Posterior vena cava (tissue), 2 donors: ENCODE measurements around the gene DCUN1D3. TPM values are rescaled to one million over a fixed set of nuclear protein-coding genes. Genes with fewer than 3 reads are reported as not detected.

Experiments used
- DNase-seq: peaks from one replicate; pipeline ENCODE4 v3.0.0-alpha.2; 2020; ENCODE audit warnings: low spot score
- intact Hi-C, 2 donors: fragments of 100-400 bp; cut with DNase I; formaldehyde crosslinking; loops; one replicate each; pipeline versions ENCODE4 v1.14.1 to v1.14.2; 2022 to 2023
- total RNA-seq, 2 donors: library from RNA; stranded (reverse); fragmentation: NEBNext Ultra II Directional; extraction: Animal tissue kit (Norgen Biotek cat#: 25700); gene quantifications; one replicate each; pipeline ENCODE4 v1.2.1, GENCODE V29; 2021
- donor health status: DM: yes; HTN: yes; CAD: no.
- donor health status: DM: yes; HTN: yes; CAD: no.

Gene DCUN1D3
- total RNA-seq, 2 donors from 2014 or later, result 27.7 to 30.6 TPM

- intact Hi-C loops, result no loop called here
- peak; percentile 83 for DNase-seq
Measured at GRCh38 chr16:20899477-20900298, 470 bp downstream of the DCUN1D3 start.

GRCh38 chr16:20899071-20899470 is 1.1 kb downstream of the DCUN1D3 start:
- no peak for DNase-seq
- intact Hi-C loops, result no loop called here

- DNase-seq, result no peak
- intact Hi-C loops, result no loop called here
Measured at GRCh38 chr16:20897922-20898321, 2.2 kb downstream of the DCUN1D3 start.

- intact Hi-C loops, result no loop called here
- no peak for DNase-seq
Measured at GRCh38 chr16:20897253-20897897, 2.8 kb downstream of the DCUN1D3 start.

GRCh38 chr16:20894388-20894787 is 5.8 kb downstream of the DCUN1D3 start:
- intact Hi-C loops, result no loop called here
- DNase-seq, result no peak

GRCh38 chr16:20889625-20890275 is 10.4 kb downstream of the DCUN1D3 start:
- DNase-seq, result no peak
- intact Hi-C loops, result no loop called here

GRCh38 chr16:20887207-20887606 is 13.0 kb downstream of the DCUN1D3 start:
- intact Hi-C loops, result no loop called here
- DNase-seq, result no peak

- intact Hi-C loops, result no loop called here
- DNase-seq, result no peak
Measured at GRCh38 chr16:20886320-20886719, 13.8 kb downstream of the DCUN1D3 start.

GRCh38 chr16:20884240-20884556 is 16.0 kb downstream of the DCUN1D3 start:
- DNase-seq, result no peak

GRCh38 chr16:20883554-20884239 is 16.5 kb downstream of the DCUN1D3 start:
- DNase-seq, result no peak
- intact Hi-C loops, result no loop called here

More at GRCh38 chr16:20884240-20884556, 16.0 kb downstream of the DCUN1D3 start:
- intact Hi-C loops, result no loop called here

- intact Hi-C loops, result no loop called here
- DNase-seq, result no peak
Measured at GRCh38 chr16:20881503-20881878, 18.7 kb downstream of the DCUN1D3 start.

- DNase-seq, result no peak
- intact Hi-C loops, result no loop called here
Measured at GRCh38 chr16:20880867-20881502, 19.2 kb downstream of the DCUN1D3 start.

- no peak for DNase-seq
- intact Hi-C loops, result no loop called here
Measured at GRCh38 chr16:20879175-20880040, 20.8 kb downstream of the DCUN1D3 start.

GRCh38 chr16:20878682-20879147 is 21.4 kb downstream of the DCUN1D3 start:
- DNase-seq, result no peak
- intact Hi-C loops, result no loop called here

GRCh38 chr16:20875355-20875650 is 24.9 kb downstream of the DCUN1D3 start:
- intact Hi-C loops, result no loop called here
- no peak for DNase-seq

GRCh38 chr16:20874088-20874581 is 26.0 kb downstream of the DCUN1D3 start:
- DNase-seq, result no peak
- intact Hi-C loops, result no loop called here

- intact Hi-C loops, result no loop called here
- no peak for DNase-seq
Measured at GRCh38 chr16:20873331-20873730, 26.8 kb downstream of the DCUN1D3 start.

- no peak for DNase-seq
- intact Hi-C loops, result no loop called here
Measured at GRCh38 chr16:20871941-20872815, 28.0 kb downstream of the DCUN1D3 start.
